Sigmoid colon (tissue), 4 donors: ENCODE data around the gene IMMP2L.

Experiments used
- CTCF ChIP-seq, 4 experiments: fragments of 450-650 bp in 3 of 4; fragments of 200-600 bp in 1 of 4; IDR thresholded peaks; one replicate each; pipeline ENCODE4 v1.5.1; 2016 to 2019; ENCODE audit warnings: antibody characterized with exemption in 4 of 4, mild to moderate bottlenecking in 3 of 4, moderate library complexity in 2 of 4
- POLR2A ChIP-seq, 2 donors: fragments of 450-650 bp; IDR thresholded peaks; one replicate each; pipeline ENCODE4 v1.6.1; 2016; ENCODE audit warnings: antibody characterized with exemption in 2 of 2, mild to moderate bottlenecking in 2 of 2, moderate library complexity in 2 of 2
- POLR2AphosphoS5 ChIP-seq, 4 donors: sonication (generic); formaldehyde crosslinking; IDR thresholded peaks; one replicate each; pipeline ENCODE4 v1.6.1; 2017; ENCODE audit warnings: antibody characterized with exemption in 4 of 4

DNA sequence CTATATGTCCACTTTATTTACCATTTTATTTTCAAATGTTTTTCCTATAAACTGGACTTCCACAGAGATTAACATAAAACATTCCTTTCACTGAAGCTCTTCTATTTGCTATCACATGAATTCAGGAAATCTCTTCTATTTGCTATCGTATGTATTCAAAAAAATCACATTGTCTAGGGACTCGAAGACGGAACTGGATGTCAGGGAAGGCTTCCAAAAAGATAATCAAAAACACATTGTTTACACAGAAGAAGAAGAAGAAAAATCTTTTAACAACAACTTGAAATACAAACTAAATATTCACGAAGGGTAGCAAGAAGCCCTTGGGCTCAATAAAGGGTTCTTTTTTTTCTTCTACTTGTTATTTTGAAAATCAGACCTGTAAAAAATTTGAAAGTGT, 897.5 kb downstream of the IMMP2L start:
- no peak for TF ChIP-seq CTCF (IDR thresholded peaks at IDR 0.05)
- TF ChIP-seq POLR2AphosphoS5 (IDR thresholded peaks at IDR 0.05): no peak
- no peak for TF ChIP-seq POLR2A (IDR thresholded peaks at IDR 0.05)
